Aorta (tissue), 5 donors: ENCODE data around the gene RTL1. TPM values are rescaled to one million over a fixed set of nuclear protein-coding genes. Genes with fewer than 3 reads are reported as not detected.

ENCODE experiments used
- ATAC-seq: fragments of 200-7000 bp; cut with Tn5 transposase; one replicate; pipeline ENCODE4 v1.9.1; 2022; ENCODE audit warnings: moderate library complexity; ENCODE audit not compliant: low FRiP score
- DNase-seq, 2 donors: peaks; one replicate each; pipeline ENCODE4 v3.0.0-alpha.2; 2020
- H3K27ac ChIP-seq, 2 donors: one replicate each; pipeline ENCODE4 v1.5.1; 2013; ENCODE audit warnings: low read length in 2 of 2, mild to moderate bottlenecking in 2 of 2, moderate library complexity in 2 of 2, control low read depth in 1 of 2, inconsistent platforms in 1 of 2, low read depth in 1 of 2
- H3K27me3 ChIP-seq, 2 donors: one replicate each; pipeline ENCODE4 v1.6.1; 2013; ENCODE audit warnings: control low read depth in 1 of 2, low read length in 1 of 2, mild to moderate bottlenecking in 1 of 2, moderate library complexity in 1 of 2; ENCODE audit not compliant: insufficient read depth in 2 of 2, control insufficient read depth in 1 of 2
- H3K36me3 ChIP-seq, 2 donors: one replicate each; pipeline ENCODE4 v1.6.1; 2013; ENCODE audit warnings: control low read depth in 1 of 2, low read length in 1 of 2, mild to moderate bottlenecking in 1 of 2; ENCODE audit not compliant: insufficient read depth in 2 of 2, control insufficient read depth in 1 of 2
- H3K4me1 ChIP-seq, 2 donors: one replicate each; pipeline ENCODE4 v1.6.1; 2013; ENCODE audit warnings: low read length in 2 of 2, control low read depth in 1 of 2, mild to moderate bottlenecking in 1 of 2, moderate library complexity in 1 of 2; ENCODE audit not compliant: insufficient read depth in 2 of 2, control insufficient read depth in 1 of 2
- H3K4me3 ChIP-seq, 2 donors: one replicate each; pipeline ENCODE4 v1.5.1; 2013; ENCODE audit warnings: low read length in 2 of 2, control low read depth in 1 of 2, mild to moderate bottlenecking in 1 of 2
- H3K9me3 ChIP-seq: one replicate; pipeline ENCODE4 v1.6.1; 2013; ENCODE audit warnings: mild to moderate bottlenecking, low read length; ENCODE audit not compliant: control insufficient read depth
- WGBS, 2 donors: extraction: QIAGEN DNeasy Blood & Tissue Kit; methylation state at CpG; one replicate each; pipeline ENCODE4 v1.1.7; 2013; 5-methylcytosine and 5-hydroxymethylcytosine counted together
- intact Hi-C, 2 donors: fragments of 100-400 bp; cut with DNase I; formaldehyde crosslinking; loops; one replicate each; pipeline versions ENCODE4 v1.14.2 to v1.15.0; 2022
- microRNA-seq, 2 donors: library from miRNA; unstranded; fragments of <30 nt; microRNA quantifications; one replicate each; pipeline ENCODE4 v1.2.0, GENCODE V29; 2020
- polyA plus RNA-seq, 2 donors: library from polyadenylated mRNA; stranded (reverse); fragments of 200-250 nt; gene quantifications; one replicate each; pipeline ENCODE4 v1.2.3, GENCODE V29; 2013
- total RNA-seq, 2 donors: library from RNA; stranded (reverse); fragmentation: NEBNext Ultra II Directional; extraction: Animal tissue kit (Norgen Biotek cat#: 25700); gene quantifications; one replicate each; pipeline ENCODE4 v1.2.1, GENCODE V29; 2021
- donor health status: healthy with polysubstance abuse.
- donor health status: Bipolar disorder and iron deficiency.
- donor health status: DM: no; HTN: no; CAD: no.
- donor health status: DM: no; HTN: no; CAD: no.
- donor health status: DM: yes; HTN: yes; CAD: no.

RTL1 gene
- total and polyA plus RNA-seq, 4 donors = not detected

DNA sequence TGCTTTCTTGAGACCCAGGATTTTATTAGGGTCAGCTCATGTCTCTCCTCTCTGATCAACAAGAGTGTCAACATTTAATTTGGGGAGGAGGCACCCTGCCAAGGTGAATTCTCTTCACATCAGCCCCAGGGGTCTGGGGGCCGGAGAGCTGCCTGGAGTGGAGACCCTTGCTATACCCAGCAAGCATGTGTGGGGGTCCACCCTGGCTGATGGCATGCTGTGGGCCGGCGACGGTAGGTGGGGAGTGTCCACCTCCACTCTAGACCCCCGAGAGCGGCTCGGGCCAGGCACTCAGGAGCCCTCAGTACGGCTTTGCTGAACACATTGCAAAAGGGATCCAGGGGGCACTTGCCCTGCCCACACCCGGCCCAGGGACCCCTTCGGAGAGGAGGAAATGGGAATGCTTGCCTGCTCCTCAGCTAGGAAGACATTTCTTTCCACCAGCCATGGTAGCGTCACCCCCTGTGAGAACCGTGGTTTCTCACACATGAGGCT lies 67.2 kb downstream of the RTL1 start:
- no peaks in the 10 kb centered on the region for H3K27me3 ChIP-seq
- ATAC-seq (no peak), DNase-seq (peak in 1 of 2 donors; percentile 71)
- H3K4me1 ChIP-seq = no peaks in the 10 kb centered on the region
- H3K9me3 ChIP-seq = no peaks in the 10 kb centered on the region
- H3K36me3 ChIP-seq = no peaks in the 10 kb centered on the region
- intact Hi-C loops = no loop called here
- H3K27ac ChIP-seq = no peak overlapping the region
- no peak overlapping the region for H3K4me3 ChIP-seq
- 85 to 86% methylated on average over 12 of the region's 12 CpGs for WGBS, 2 donors

DNA sequence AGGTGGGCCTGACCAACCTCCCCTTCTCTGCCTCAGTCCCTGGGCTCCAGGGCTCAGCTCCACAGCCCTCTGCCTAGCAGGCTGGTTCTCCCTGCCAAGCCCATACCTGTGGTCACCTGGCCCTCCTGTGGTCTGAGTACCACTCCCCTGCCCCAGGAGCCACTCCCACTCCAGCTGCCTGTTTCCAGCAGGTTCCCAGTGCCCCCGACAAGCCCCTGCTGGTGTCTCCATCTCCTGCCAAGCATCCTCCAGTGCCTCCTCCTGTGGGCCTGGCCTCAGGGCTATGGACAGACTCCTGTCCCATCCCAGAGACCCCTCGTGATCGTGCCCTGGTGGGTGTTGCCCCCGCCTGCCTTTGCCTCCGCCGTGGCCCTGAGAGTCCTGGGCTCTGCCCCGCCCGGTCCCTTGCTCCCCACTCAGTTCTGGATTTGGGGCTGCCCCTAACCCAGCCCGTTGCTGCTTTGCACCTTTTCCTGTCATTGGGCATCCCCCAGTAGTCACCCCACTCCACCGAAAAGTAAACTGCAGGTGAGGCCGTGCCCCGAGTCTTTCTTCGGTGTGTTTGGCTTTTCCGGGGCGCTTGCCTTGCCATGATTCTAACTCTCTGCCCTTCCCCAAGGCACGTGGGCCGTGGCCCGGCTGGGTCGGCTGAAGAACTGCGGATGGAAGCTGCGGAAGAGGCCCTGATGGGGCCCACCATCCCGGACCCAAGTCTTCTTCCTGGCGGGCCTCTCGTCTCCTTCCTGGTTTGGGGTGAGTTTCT lies 67.8 kb downstream of the RTL1 start:
- no peaks in the 10 kb centered on the region for H3K36me3 ChIP-seq
- no peaks in the 10 kb centered on the region for H3K27me3 ChIP-seq
- 86 to 87% methylated on average over 24 of the region's 24 CpGs for WGBS, 2 donors
- ATAC-seq (no peak), DNase-seq (peak in 1 of 2 donors; percentile 71)
- intact Hi-C loops = no loop called here
- no peak overlapping the region for H3K4me3 ChIP-seq
- H3K9me3 ChIP-seq = no peaks in the 10 kb centered on the region
- H3K27ac ChIP-seq = no peak overlapping the region
- no peaks in the 10 kb centered on the region for H3K4me1 ChIP-seq

DNA sequence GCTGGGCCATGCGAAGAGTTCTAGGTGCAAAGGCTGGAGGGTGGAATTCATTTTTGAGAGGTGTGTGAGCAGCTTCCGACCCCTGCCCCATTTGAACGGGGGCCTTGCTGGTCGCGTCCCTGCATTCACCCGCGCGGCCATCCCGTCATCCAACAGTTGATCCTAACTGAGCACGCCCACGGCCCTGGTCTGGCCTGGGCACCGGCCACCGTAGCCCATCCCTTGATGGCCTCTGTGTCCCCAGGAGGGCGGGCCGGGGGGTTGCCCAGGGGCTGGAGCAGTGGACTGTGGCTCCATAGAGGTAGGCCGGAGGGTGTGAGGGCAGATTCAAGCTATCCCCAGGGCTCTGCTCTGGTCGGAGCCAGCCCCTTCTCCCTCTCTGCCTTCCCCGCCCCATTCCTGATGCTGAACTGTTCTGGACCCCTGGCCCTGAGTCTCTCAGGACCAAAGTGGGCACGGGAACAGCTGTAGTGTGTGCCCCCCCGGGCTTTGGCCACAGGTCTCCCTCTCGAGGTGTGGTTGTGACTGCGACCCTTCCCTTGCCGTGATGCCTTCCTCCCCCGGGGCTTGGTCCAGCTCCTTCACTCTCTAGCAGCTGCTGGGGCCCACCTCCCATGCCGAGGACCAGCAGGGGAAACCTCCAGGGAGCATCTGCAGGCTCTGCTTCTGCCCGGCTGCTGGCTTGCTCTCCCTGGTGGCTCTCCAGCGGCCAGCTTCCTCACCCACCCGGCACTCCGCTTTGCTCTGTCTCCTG lies 68.6 kb downstream of the RTL1 start:
- no peaks in the 10 kb centered on the region for H3K27me3 ChIP-seq
- no peak overlapping the region for H3K4me3 ChIP-seq
- intact Hi-C loops = no loop called here
- peak in 1 of 2 donors; percentile 67 for DNase-seq
- no peaks in the 10 kb centered on the region for H3K36me3 ChIP-seq
- WGBS, 2 donors = 72 to 75% methylated on average over 29 of the region's 29 CpGs
- peak; percentile 34 for ATAC-seq
- H3K4me1 ChIP-seq = no peaks in the 10 kb centered on the region
- no peaks in the 10 kb centered on the region for H3K9me3 ChIP-seq
- no peak overlapping the region for H3K27ac ChIP-seq

DNA sequence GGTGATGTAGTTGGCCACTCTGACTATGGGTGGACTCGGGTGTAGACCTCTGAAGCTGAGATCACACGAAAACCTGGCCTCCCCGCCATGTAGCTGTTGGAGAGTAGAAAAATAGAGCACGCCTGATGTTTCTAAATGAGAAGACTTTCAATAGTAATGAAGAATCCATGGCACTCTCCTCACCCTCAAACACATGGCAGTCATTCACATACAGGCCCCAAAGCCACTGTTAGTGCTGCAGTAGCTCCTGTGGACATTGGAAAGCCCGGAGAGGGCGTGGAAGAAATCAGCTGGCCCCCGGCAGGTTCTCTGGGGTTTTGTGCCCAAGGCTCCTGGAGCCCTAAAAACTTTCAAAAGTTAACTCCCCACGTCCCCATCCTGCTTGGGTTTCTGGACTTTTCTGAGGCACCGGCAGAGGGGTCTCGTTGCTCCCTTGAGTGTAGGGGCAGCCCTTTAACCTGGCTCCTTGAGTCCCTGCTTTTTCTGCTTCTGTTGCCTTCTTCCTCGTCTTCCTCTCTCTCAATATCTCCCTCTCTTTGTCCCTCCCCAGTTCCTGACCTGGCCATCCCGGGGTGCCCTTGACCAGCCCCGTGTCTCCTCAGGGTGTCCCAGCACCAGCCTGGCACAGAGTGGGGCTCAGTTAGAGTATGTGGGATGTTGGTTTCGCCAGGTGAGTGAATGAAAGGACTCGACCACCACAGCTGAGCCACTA lies 69.3 kb downstream of the RTL1 start:
- H3K36me3 ChIP-seq = no peaks in the 10 kb centered on the region
- no peaks in the 10 kb centered on the region for H3K4me1 ChIP-seq
- 84 to 86% methylated on average over 15 of the region's 15 CpGs for WGBS, 2 donors
- no peak overlapping the region for H3K4me3 ChIP-seq
- no peaks in the 10 kb centered on the region for H3K9me3 ChIP-seq
- DNase-seq (peak in 1 of 2 donors; percentile 36), ATAC-seq (peak; percentile 4)
- no peaks in the 10 kb centered on the region for H3K27me3 ChIP-seq
- intact Hi-C loops = no loop called here
- no peak overlapping the region for H3K27ac ChIP-seq

DNA sequence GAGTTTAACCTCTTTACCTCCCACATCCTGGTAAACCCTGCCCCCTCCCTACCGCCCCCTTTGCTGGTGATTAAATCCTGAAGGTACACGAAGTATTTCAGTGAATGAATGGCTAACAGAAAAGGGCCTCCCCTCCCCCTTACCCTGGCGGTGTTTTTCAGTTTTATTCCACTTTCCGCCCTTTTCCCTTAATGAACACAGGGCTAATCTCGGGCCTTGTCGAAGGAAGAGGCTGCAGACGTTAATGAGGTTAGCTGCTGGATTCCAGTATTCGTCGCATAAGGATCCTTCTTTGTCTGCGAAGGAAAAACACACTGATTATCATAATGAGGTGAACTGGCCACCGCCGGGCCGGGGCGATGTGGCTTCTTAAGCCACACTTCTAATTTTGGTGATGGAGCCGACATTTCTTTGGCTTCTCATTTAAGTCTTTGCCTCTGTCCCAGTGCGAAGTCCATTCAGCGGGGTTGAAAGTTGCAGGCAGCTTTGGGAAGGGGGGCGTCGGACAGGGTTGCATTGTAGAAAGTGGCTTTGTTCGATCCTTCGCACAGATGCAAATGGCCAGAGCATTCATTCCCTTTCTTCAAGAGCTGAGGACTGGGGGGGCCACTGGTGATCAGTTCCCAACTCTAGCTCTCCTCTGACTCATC lies 71.1 kb downstream of the RTL1 start:
- 72 to 73% methylated on average over 21 of the region's 21 CpGs for WGBS, 2 donors
- H3K4me1 ChIP-seq = no peaks in the 10 kb centered on the region
- no peak overlapping the region for H3K4me3 ChIP-seq
- intact Hi-C loops = no loop called here
- ATAC-seq = no peak
- no peaks in the 10 kb centered on the region for H3K36me3 ChIP-seq
- H3K9me3 ChIP-seq = no peaks in the 10 kb centered on the region
- H3K27me3 ChIP-seq = no peaks in the 10 kb centered on the region
- H3K27ac ChIP-seq = no peak overlapping the region
- DNase-seq = peak in 1 of 2 donors; percentile 31

DNA sequence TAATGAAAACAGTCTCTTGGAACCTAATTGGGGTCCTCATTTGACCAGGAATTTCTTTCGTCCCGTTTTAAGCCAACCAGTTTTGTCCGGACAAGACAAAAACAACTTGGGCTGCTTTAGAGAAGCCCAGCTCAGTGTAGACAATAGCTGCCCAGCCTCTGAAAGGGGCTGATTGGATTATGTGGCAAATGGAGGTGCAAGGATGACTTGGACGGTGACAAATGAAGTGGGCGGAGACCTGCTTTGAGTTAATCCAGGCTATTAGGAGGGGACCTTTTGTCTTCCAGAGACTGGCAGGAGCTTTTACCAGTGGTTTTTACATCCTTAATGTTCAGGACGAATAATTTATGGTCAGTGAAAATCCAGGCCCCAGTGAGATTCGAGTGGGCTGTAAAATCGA lies 72.8 kb downstream of the RTL1 start:
- Histone ChIP-seq H3K4me1 (no peaks in the 10 kb centered on the region), H3K9me3 (no peaks in the 10 kb centered on the region), H3K27me3 (no peaks in the 10 kb centered on the region), H3K36me3 (no peaks in the 10 kb centered on the region), H3K27ac (no peak overlapping the region), H3K4me3 (no peak overlapping the region)
- WGBS, 2 donors = 55 to 60% methylated on average over 8 of the region's 8 CpGs
- intact Hi-C loops = no loop called here
- ATAC-seq (no peak), DNase-seq (no peak)

Small RNA genes within 50 kb of the gene (microRNA-seq; reads per million reads assigned to microRNA genes)
- gene MIR127 = 334 to 568 reads per million in 2 donors
- gene MIR136 = 2.4 to 27.8 reads per million in 2 donors
- 38.7 to 236 reads per million in 2 donors for gene MIR337
- 6.0 to 18.9 reads per million in 2 donors for gene MIR370
- gene MIR431 = 4.8 to 33.8 reads per million in 2 donors
- 77.5 to 82.8 reads per million in 2 donors for gene MIR432
- 17.9 to 24.9 reads per million in 2 donors for gene MIR433
- gene MIR493 = 66.8 to 67.6 reads per million in 2 donors
- gene MIR665 = 0 to 3.0 reads per million in 2 donors

Other genes with a start within 250 kb of the RTL1 start
- gene DLK1, start 176.8 kb downstream of the RTL1 start, total RNA-seq = not detected
- under 1 TPM in 1 of 2 donors, not detected in 1; 0.13 TPM for gene DLK1, start 176.8 kb downstream of the RTL1 start, polyA plus RNA-seq
- 100 to 1,000 TPM in 1 of 2 donors, 10 to 100 TPM in 1; 51.2 to 246 TPM for gene MEG3, start 77.6 kb downstream of the RTL1 start, total RNA-seq
- gene MEG3, start 77.6 kb downstream of the RTL1 start, polyA plus RNA-seq = 100 to 1,000 TPM in 1 of 2 donors, 10 to 100 TPM in 1; 21.4 to 454 TPM